SK-N-SH (cell line): Measurements from ENCODE around the gene RAB6C. TPM values are rescaled to one million over a fixed set of nuclear protein-coding genes. Genes with fewer than 3 reads are reported as not detected.
"Not testable (repeated sequence)": the region's sequence is repeated elsewhere in the genome, so short reads cannot be mapped to it uniquely, and the experiment has no call there.

Experiments used
- CTCF ChIA-PET: fragments of 300-600, 350-600 bp; formaldehyde crosslinking; extraction: SDS; loops from one replicate; lab custom pipeline; 2021; lab: Yijun Ruan, JAX
- POLR2A ChIA-PET: fragments of 350-600 bp; sonication (Branson Sonifier 250); formaldehyde crosslinking; extraction: SDS; loops from one replicate; lab custom pipeline; 2020; ENCODE audit warnings: antibody characterized with exemption, inconsistent platforms; lab: Yijun Ruan, JAX
- DNase-seq: peaks from one replicate; pipeline ENCODE4 v3.0.0; 2012
- H2AFZ ChIP-seq: fragments of 200-600 bp; sonication (generic); 2 replicates; pipeline ENCODE4 v1.8.1; 2016; ENCODE audit warnings: antibody characterized with exemption, mild to moderate bottlenecking, low read depth
- H3F3A ChIP-seq: fragments of 200-600 bp; sonication (generic); replicated peaks from 2 replicates; pipeline ENCODE3; 2016; ENCODE audit warnings: antibody characterized with exemption, mild to moderate bottlenecking; ENCODE audit not compliant: insufficient read depth
- H3K27ac ChIP-seq, 2 experiments: fragments of 200-500 bp in 1 of 2; fragments of 200-600 bp in 1 of 2; sonication (Bioruptor generic) in 1 of 2; sonication (generic), shearing (Covaris generic) in 1 of 2; 2 replicates each; pipeline versions ENCODE4 v1.5.1 to v1.6.1; 2014 to 2016; ENCODE audit warnings: low read depth in 2 of 2, inconsistent platforms in 1 of 2, low read length in 1 of 2, mild to moderate bottlenecking in 1 of 2, mixed read lengths in 1 of 2
- H3K27me3 ChIP-seq: fragments of 200-600 bp; sonication (generic), shearing (Covaris generic); 2 replicates; pipeline ENCODE4 v1.6.1; 2016; ENCODE audit warnings: mixed run types; ENCODE audit not compliant: insufficient read depth
- H3K36me3 ChIP-seq, 2 experiments: fragments of 200-500 bp in 1 of 2; fragments of 200-600 bp in 1 of 2; sonication (Bioruptor generic) in 1 of 2; sonication (generic) in 1 of 2; replicated peaks in 1 of 2; 2 replicates each; pipeline versions ENCODE3 to v1.5.1; 2014 to 2016; ENCODE audit warnings: low read length in 1 of 2, mild to moderate bottlenecking in 1 of 2; ENCODE audit not compliant: insufficient read depth in 2 of 2, control insufficient read depth in 1 of 2
- H3K4me1 ChIP-seq, 2 experiments: fragments of 200-500 bp in 1 of 2; fragments of 200-600 bp in 1 of 2; sonication (Bioruptor generic) in 1 of 2; sonication (generic), shearing (Covaris generic) in 1 of 2; 2 replicates each; pipeline versions ENCODE4 v1.5.1 to v1.6.1; 2014 to 2016; ENCODE audit warnings: low read depth in 1 of 2, low read length in 1 of 2, mixed run types in 1 of 2; ENCODE audit not compliant: insufficient read depth in 2 of 2, control insufficient read depth in 1 of 2
- H3K4me2 ChIP-seq: fragments of 200-600 bp; sonication (generic), shearing (Covaris generic); 2 replicates; pipeline ENCODE4 v1.6.1; 2017; ENCODE audit warnings: mixed run types
- H3K4me3 ChIP-seq, 2 experiments: fragments of 200-500 bp in 1 of 2; fragments of 200-600 bp in 1 of 2; sonication (Bioruptor generic) in 1 of 2; sonication (generic), shearing (Covaris generic) in 1 of 2; 2 replicates each; pipeline versions ENCODE4 v1.5.1 to v1.8.1; 2014 to 2016; ENCODE audit warnings: low read depth in 2 of 2, inconsistent platforms in 1 of 2, low read length in 1 of 2, mild to moderate bottlenecking in 1 of 2, mixed read lengths in 1 of 2, moderate library complexity in 1 of 2
- H3K79me2 ChIP-seq: fragments of 200-600 bp; sonication (generic); 2 replicates; pipeline ENCODE4 v1.8.1; 2017; ENCODE audit warnings: mild to moderate bottlenecking; ENCODE audit not compliant: insufficient read depth
- H3K9ac ChIP-seq: fragments of 200-600 bp; sonication (generic); 2 replicates; pipeline ENCODE4 v1.6.1; 2017; ENCODE audit warnings: mixed run types
- H3K9me2 ChIP-seq: fragments of 200-600 bp; sonication (generic); 2 replicates; pipeline ENCODE4 v1.6.1; 2017; ENCODE audit warnings: mixed run types
- H3K9me3 ChIP-seq: fragments of 200-600 bp; sonication (generic); 2 replicates; pipeline ENCODE4 v1.6.1; 2017; ENCODE audit warnings: mixed run types, mild to moderate bottlenecking, moderate library complexity
- H4K20me1 ChIP-seq: fragments of 200-600 bp; sonication (generic); 2 replicates; pipeline ENCODE4 v1.6.1; 2017; ENCODE audit warnings: mild to moderate bottlenecking, mixed run types; ENCODE audit not compliant: insufficient read depth
- CHD2 ChIP-seq: fragments of 150-350 bp; IDR thresholded peaks from 2 replicates; pipeline ENCODE4 v1.6.1; 2018; ENCODE audit warnings: low read length; ENCODE audit not compliant: partially characterized antibody
- CTCF ChIP-seq: fragments of 200-600 bp; sonication (generic); IDR thresholded peaks from 2 replicates; pipeline ENCODE4 v1.6.1; 2017; ENCODE audit warnings: antibody characterized with exemption, mild to moderate bottlenecking, moderate library complexity
- EP300 ChIP-seq, 2 experiments: IDR thresholded peaks; 2 replicates each; pipeline versions ENCODE4 v1.4.0 to v1.6.1; 2012; ENCODE audit warnings: borderline replicate concordance in 1 of 2, low read depth in 1 of 2, low read length in 1 of 2
- EZH2phosphoT487 ChIP-seq: fragments of 200-600 bp; sonication (generic); IDR thresholded peaks from 2 replicates; pipeline ENCODE4 v1.6.1; 2017; ENCODE audit warnings: low read depth, mixed run types, mild to moderate bottlenecking, antibody characterized with exemption, moderate library complexity, borderline replicate concordance
- FOXJ3 ChIP-seq: sonication (generic); formaldehyde crosslinking; IDR thresholded peaks from 2 replicates; pipeline ENCODE4 v1.5.1; 2020; ENCODE audit warnings: mild to moderate bottlenecking, missing genetic modification reagents
- FOXM1 ChIP-seq: IDR thresholded peaks from 2 replicates; pipeline ENCODE4 v1.4.0; 2012; ENCODE audit warnings: low read depth, mild to moderate bottlenecking
- GABPA ChIP-seq: IDR thresholded peaks from 2 replicates; pipeline ENCODE4 v1.4.0; 2012; ENCODE audit warnings: low read depth, mild to moderate bottlenecking
- GATA2 ChIP-seq: sonication (generic); formaldehyde crosslinking; IDR thresholded peaks from 2 replicates; pipeline ENCODE4 v1.5.0; 2020; ENCODE audit warnings: mild to moderate bottlenecking, missing genetic modification reagents
- NRF1 ChIP-seq: IDR thresholded peaks from 2 replicates; pipeline ENCODE4 v1.6.1; 2012; ENCODE audit warnings: low read depth, mild to moderate bottlenecking, low read length
- POLR2AphosphoS5 ChIP-seq: IDR thresholded peaks from 2 replicates; pipeline ENCODE4 v1.6.1; 2012; ENCODE audit warnings: low read depth, low read length
- RCOR1 ChIP-seq: fragments of 150-350 bp; IDR thresholded peaks from 2 replicates; pipeline ENCODE4 v1.6.1; 2017; ENCODE audit warnings: antibody characterized with exemption, low read length
- TAF1 ChIP-seq: IDR thresholded peaks from 2 replicates; pipeline ENCODE4 v1.6.1; 2012; ENCODE audit warnings: low read depth, mild to moderate bottlenecking, low read length, moderate library complexity, borderline replicate concordance
- TEAD4 ChIP-seq: IDR thresholded peaks from 2 replicates; pipeline ENCODE4 v1.4.0; 2012; ENCODE audit warnings: mild to moderate bottlenecking, borderline replicate concordance; ENCODE audit not compliant: insufficient read depth
- YY1 ChIP-seq: IDR thresholded peaks from 2 replicates; pipeline ENCODE4 v1.4.0; 2012; ENCODE audit warnings: low read depth, mild to moderate bottlenecking
- WGBS: methylation state at CpG from one replicate; pipeline ENCODE4 v1.1.6; 2017; ENCODE audit warnings: low lambda C conversion rate; 5-methylcytosine and 5-hydroxymethylcytosine counted together
- polyA plus RNA-seq, 3 experiments: library from polyadenylated mRNA; depleted of rRNA; stranded (reverse); fragments of >200 nt; gene quantifications; 2 replicates each; pipeline ENCODE4 v1.2.3, GENCODE V29; 2012
- TF ChIP-seq, protein P1 (sequence below): IDR thresholded peaks from 2 replicates; pipeline ENCODE4; 2012
- TF ChIP-seq, protein P2 (sequence below): IDR thresholded peaks from 2 replicates; pipeline ENCODE4 v1.4.0; 2012; ENCODE audit warnings: low read depth, borderline replicate concordance
- TF ChIP-seq, protein P3 (sequence below): IDR thresholded peaks from 2 replicates; pipeline ENCODE4 v1.4.0; 2012; ENCODE audit warnings: low read depth, borderline replicate concordance
- TF ChIP-seq, protein P4 (sequence below): fragments of 150-350 bp; IDR thresholded peaks from 2 replicates; pipeline ENCODE4 v1.6.1; 2017; ENCODE audit warnings: antibody characterized with exemption, low read length, low read depth, borderline replicate concordance

The RAB6C gene
- polyA plus RNA-seq, 1 of the 3 experiments (the other 2 are of a cell fraction) = 0.02 TPM

DNA sequence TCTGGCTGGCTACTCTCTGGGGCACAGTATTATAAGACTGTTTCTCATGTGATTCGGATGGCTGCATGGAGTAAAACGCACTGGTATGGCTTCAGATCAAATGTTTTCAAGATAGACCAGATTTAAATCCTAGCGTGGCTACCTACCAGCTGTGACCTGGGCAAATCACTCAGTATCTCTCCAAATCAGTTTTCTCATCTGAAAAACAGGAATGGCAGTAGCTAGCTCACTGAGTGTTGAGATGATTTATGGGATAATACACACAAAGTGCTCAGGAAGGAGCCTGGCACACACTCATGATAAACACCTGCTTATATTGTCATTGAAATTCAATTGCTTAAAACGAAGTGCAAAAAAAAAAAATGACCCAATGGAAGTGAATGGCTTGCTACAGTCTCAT is 10.9 kb upstream of the RAB6C start:
- peak in 1 of 2 experiments; percentile 52; a peak in 1 of 4 replicates for TF ChIP-seq EP300 (IDR thresholded peaks at IDR 0.05; ENCODE audit: borderline replicate concordance in 1 of 2, low read depth in 1 of 2, low read length in 1 of 2)
- TF ChIP-seq FOXJ3 (CRISPR knock-in tag) = peak; percentile 50; the same call in 1 of the 2 replicates
- TF ChIP-seq GATA2 (CRISPR knock-in tag) = peak; percentile 87
- TF ChIP-seq RCOR1 = peak; percentile 69
- H3K4me3 ChIP-seq, H3K9me3 ChIP-seq, POLR2A ChIA-PET, H3K9ac ChIP-seq, H3K9me2 ChIP-seq, H3K36me3 ChIP-seq, H3K4me2 ChIP-seq, H4K20me1 ChIP-seq, H2AFZ ChIP-seq, H3F3A ChIP-seq, H3K4me1 ChIP-seq, H3K27me3 ChIP-seq, H3K79me2 ChIP-seq: not testable (repeated sequence)
- 0 out of 4 replicates have a peak overlapping the region, but pooled peaks of 1 of the 2 experiments have one; percentile 28 for H3K27ac ChIP-seq
- 1% methylated on average over 4 of the region's 4 CpGs for WGBS
- CTCF ChIA-PET = interaction anchor here (1.4 kb wide), 1 partner anchor 32 kb away, joined by 4 read pairs; no protein-coding TSS in a partner anchor
- DNase-seq = peak; percentile 13

DNA sequence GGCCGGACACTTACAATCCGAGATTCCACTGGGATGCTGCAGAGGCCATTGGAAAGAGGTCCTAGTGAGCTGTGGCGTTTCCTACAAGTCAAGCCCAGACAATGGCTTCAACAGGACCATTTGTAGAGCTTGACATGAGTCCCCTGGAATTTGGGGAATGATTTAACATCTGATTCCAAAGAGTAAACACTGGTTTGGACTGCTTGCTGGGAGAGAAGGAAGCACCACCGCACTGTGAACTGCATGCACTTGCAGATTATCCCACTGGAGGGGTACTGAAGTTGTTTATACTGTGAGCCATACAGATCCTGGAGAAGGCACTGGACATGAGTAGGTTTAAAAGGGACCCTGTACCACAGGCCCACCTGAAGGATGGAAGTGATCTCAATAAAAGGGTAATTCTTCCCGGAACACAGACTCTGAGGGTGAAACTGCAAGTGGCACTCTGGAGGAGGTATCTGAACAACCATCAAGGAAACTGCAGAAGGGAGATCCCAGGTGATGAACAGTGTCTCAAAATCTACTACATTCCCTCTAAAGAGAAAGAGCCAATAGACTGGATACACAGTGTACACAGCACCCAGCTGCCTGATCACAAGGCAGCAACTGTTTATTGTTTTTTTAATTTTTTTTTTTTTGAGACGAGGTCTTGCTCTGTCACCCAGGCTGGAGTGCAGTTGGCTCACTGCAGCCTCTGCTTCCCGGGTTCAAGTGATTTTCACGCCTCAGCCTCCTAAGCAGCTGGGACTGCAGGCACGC is 4.3 kb upstream of the RAB6C start:
- no peak overlapping the region for H3K9ac ChIP-seq
- H4K20me1 ChIP-seq = no peaks in the 10 kb centered on the region
- H3K27me3 ChIP-seq = no peaks in the 10 kb centered on the region
- no peaks in the 10 kb centered on the region for H3K79me2 ChIP-seq
- 44% methylated on average over 9 of the region's 9 CpGs for WGBS
- H3K9me3 ChIP-seq = no peaks in the 10 kb centered on the region
- no peak overlapping the region for H3K4me2 ChIP-seq
- H2AFZ ChIP-seq = no peak overlapping the region
- no peak for DNase-seq
- ChIA-PET CTCF (no interaction called here), POLR2A (no interaction called here)
- H3K36me3 ChIP-seq = no peaks in the 10 kb centered on the region
- H3F3A ChIP-seq = no peaks in the 10 kb centered on the region
- H3K27ac ChIP-seq = no peak overlapping the region
- H3K4me3 ChIP-seq = no peak overlapping the region
- H3K4me1 ChIP-seq = no peaks in the 10 kb centered on the region
- no peaks in the 10 kb centered on the region for H3K9me2 ChIP-seq
- TF ChIP-seq, protein P1, sequence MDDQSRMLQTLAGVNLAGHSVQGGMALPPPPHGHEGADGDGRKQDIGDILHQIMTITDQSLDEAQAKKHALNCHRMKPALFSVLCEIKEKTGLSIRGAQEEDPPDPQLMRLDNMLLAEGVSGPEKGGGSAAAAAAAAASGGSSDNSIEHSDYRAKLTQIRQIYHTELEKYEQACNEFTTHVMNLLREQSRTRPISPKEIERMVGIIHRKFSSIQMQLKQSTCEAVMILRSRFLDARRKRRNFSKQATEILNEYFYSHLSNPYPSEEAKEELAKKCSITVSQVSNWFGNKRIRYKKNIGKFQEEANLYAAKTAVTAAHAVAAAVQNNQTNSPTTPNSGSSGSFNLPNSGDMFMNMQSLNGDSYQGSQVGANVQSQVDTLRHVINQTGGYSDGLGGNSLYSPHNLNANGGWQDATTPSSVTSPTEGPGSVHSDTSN = no peak
- no peak for TF ChIP-seq NRF1
- TF ChIP-seq TAF1 = no peak
- TF ChIP-seq FOXM1 = no peak
- TF ChIP-seq, protein P2, sequence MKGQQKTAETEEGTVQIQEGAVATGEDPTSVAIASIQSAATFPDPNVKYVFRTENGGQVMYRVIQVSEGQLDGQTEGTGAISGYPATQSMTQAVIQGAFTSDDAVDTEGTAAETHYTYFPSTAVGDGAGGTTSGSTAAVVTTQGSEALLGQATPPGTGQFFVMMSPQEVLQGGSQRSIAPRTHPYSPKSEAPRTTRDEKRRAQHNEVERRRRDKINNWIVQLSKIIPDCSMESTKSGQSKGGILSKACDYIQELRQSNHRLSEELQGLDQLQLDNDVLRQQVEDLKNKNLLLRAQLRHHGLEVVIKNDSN = no peak
- TF ChIP-seq RCOR1 = no peak
- TF ChIP-seq CHD2 = no peak
- TF ChIP-seq YY1 = no peak
- no peak for TF ChIP-seq GABPA
- TF ChIP-seq, protein P3, sequence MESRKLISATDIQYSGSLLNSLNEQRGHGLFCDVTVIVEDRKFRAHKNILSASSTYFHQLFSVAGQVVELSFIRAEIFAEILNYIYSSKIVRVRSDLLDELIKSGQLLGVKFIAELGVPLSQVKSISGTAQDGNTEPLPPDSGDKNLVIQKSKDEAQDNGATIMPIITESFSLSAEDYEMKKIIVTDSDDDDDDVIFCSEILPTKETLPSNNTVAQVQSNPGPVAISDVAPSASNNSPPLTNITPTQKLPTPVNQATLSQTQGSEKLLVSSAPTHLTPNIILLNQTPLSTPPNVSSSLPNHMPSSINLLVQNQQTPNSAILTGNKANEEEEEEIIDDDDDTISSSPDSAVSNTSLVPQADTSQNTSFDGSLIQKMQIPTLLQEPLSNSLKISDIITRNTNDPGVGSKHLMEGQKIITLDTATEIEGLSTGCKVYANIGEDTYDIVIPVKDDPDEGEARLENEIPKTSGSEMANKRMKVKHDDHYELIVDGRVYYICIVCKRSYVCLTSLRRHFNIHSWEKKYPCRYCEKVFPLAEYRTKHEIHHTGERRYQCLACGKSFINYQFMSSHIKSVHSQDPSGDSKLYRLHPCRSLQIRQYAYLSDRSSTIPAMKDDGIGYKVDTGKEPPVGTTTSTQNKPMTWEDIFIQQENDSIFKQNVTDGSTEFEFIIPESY = no peak
- no peak for TF ChIP-seq FOXJ3 (CRISPR knock-in tag)
- no peak for TF ChIP-seq TEAD4
- TF ChIP-seq, protein P4, sequence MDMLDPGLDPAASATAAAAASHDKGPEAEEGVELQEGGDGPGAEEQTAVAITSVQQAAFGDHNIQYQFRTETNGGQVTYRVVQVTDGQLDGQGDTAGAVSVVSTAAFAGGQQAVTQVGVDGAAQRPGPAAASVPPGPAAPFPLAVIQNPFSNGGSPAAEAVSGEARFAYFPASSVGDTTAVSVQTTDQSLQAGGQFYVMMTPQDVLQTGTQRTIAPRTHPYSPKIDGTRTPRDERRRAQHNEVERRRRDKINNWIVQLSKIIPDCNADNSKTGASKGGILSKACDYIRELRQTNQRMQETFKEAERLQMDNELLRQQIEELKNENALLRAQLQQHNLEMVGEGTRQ = no peak
- TF ChIP-seq POLR2AphosphoS5 = no peak
- no peak for TF ChIP-seq EZH2phosphoT487
- TF ChIP-seq CTCF = no peak
